HEK293 (cell line): ENCODE measurements around the gene HIP1.
"Not testable (repeated sequence)": the region's sequence is repeated elsewhere in the genome, so short reads cannot be mapped to it uniquely, and the experiment has no call there.

Source experiments
- CTCF ChIA-PET: fragments of 350-600 bp; formaldehyde crosslinking; extraction: SDS; loops from one replicate; lab custom pipeline; 2021; ENCODE audit warnings: antibody characterized with exemption; lab: Yijun Ruan, JAX
- POLR2A ChIA-PET: fragments of 300-600 bp; formaldehyde crosslinking; extraction: SDS; loops from one replicate; lab custom pipeline; 2020; ENCODE audit warnings: antibody characterized with exemption, inconsistent platforms; lab: Yijun Ruan, JAX
- H3K27ac ChIP-seq: fragments of 200-500 bp; sonication (Bioruptor generic); 2 replicates; pipeline ENCODE4 v1.5.1; 2014; ENCODE audit warnings: low read depth, low read length, control low read depth, inconsistent platforms; ENCODE audit errors: extremely low read depth
- H3K36me3 ChIP-seq, 2 experiments: fragments of 200-500 bp in 1 of 2; sonication (Bioruptor generic) in 1 of 2; 1 replicate in 1 of 2; 2 replicates in 1 of 2; pipeline ENCODE4 v1.5.1; 2014 to 2017; ENCODE audit warnings: inconsistent platforms in 2 of 2, low read length in 2 of 2; ENCODE audit not compliant: control insufficient read depth in 2 of 2, insufficient read depth in 1 of 2
- H3K4me1 ChIP-seq: fragments of 200-500 bp; sonication (Bioruptor generic); 2 replicates; pipeline ENCODE4 v1.5.1; 2014; ENCODE audit warnings: mild to moderate bottlenecking, low read length, inconsistent platforms; ENCODE audit not compliant: control insufficient read depth, insufficient read depth
- H3K4me3 ChIP-seq: 2 replicates; pipeline ENCODE4 v1.5.1; 2011; ENCODE audit warnings: low read depth, mild to moderate bottlenecking, control low read depth, low read length, moderate library complexity
- H3K9me3 ChIP-seq: fragments of 200-500 bp; sonication (Bioruptor generic); 2 replicates; pipeline ENCODE4 v1.5.1; 2014; ENCODE audit warnings: low read depth, low read length, inconsistent platforms; ENCODE audit not compliant: control insufficient read depth, insufficient read depth
- ELK4 ChIP-seq: IDR thresholded peaks from 2 replicates; pipeline ENCODE4 v1.6.1; 2011; ENCODE audit warnings: mild to moderate bottlenecking, low read depth, low read length, borderline replicate concordance
- FEZF1 ChIP-seq: fragments of 450-650 bp; formaldehyde crosslinking; IDR thresholded peaks from 2 replicates; pipeline ENCODE4 v1.5.1; 2016; ENCODE audit warnings: missing biosample characterization, missing genetic modification characterization
- OVOL3 ChIP-seq: fragments of 450-650 bp; formaldehyde crosslinking; IDR thresholded peaks from 2 replicates; pipeline ENCODE4 v1.5.1; 2016; ENCODE audit warnings: missing biosample characterization, missing genetic modification characterization
- TCF7L2 ChIP-seq: IDR thresholded peaks from 2 replicates; pipeline ENCODE4 v1.6.1; 2011; ENCODE audit warnings: low read depth, mild to moderate bottlenecking, inconsistent platforms, low read length, moderate library complexity, borderline replicate concordance
- ZNF114 ChIP-seq: fragments of 450-650 bp; formaldehyde crosslinking; IDR thresholded peaks from 2 replicates; pipeline ENCODE4 v1.5.0; 2017; ENCODE audit warnings: missing biosample characterization, missing genetic modification characterization
- ZNF174 ChIP-seq: fragments of 450-650 bp; formaldehyde crosslinking; IDR thresholded peaks from 2 replicates; pipeline ENCODE4 v1.5.0; 2017; ENCODE audit warnings: missing biosample characterization, mild to moderate bottlenecking, missing genetic modification characterization
- ZNF2 ChIP-seq: fragments of 450-650 bp; formaldehyde crosslinking; IDR thresholded peaks from 2 replicates; pipeline ENCODE4 v1.5.1; 2016; ENCODE audit warnings: missing biosample characterization, missing genetic modification characterization
- ZNF214 ChIP-seq: fragments of 450-650 bp; formaldehyde crosslinking; IDR thresholded peaks from 2 replicates; pipeline ENCODE4 v1.5.1; 2017; ENCODE audit warnings: missing biosample characterization, mild to moderate bottlenecking, missing genetic modification characterization, borderline replicate concordance
- ZNF23 ChIP-seq: fragments of 450-650 bp; formaldehyde crosslinking; IDR thresholded peaks from 2 replicates; pipeline ENCODE4 v1.5.1; 2016; ENCODE audit warnings: missing biosample characterization, missing genetic modification characterization, borderline replicate concordance
- ZNF324 ChIP-seq: fragments of 450-650 bp; formaldehyde crosslinking; IDR thresholded peaks from 2 replicates; pipeline ENCODE4 v1.5.1; 2016; ENCODE audit warnings: missing biosample characterization, missing genetic modification characterization
- ZNF335 ChIP-seq: fragments of 450-650 bp; formaldehyde crosslinking; conservative IDR thresholded peaks from 2 replicates; pipeline ENCODE4 v1.5.1; 2016; ENCODE audit warnings: missing biosample characterization, missing genetic modification characterization
- ZNF416 ChIP-seq: fragments of 450-650 bp; formaldehyde crosslinking; IDR thresholded peaks from 2 replicates; pipeline ENCODE4 v1.5.1; 2016; ENCODE audit warnings: missing biosample characterization, missing genetic modification characterization
- ZNF544 ChIP-seq: fragments of 450-650 bp; formaldehyde crosslinking; IDR thresholded peaks from 2 replicates; pipeline ENCODE4 v1.5.0; 2017; ENCODE audit warnings: missing biosample characterization, missing genetic modification characterization
- ZNF549 ChIP-seq: fragments of 450-650 bp; IDR thresholded peaks from 2 replicates; pipeline ENCODE4 v1.5.1; 2018; ENCODE audit warnings: missing biosample characterization, missing genetic modification characterization, mild to moderate bottlenecking, inconsistent platforms, moderate library complexity
- ZNF561 ChIP-seq: fragments of 450-650 bp; IDR thresholded peaks from 2 replicates; pipeline ENCODE4 v1.5.1; 2018; ENCODE audit warnings: missing biosample characterization, missing genetic modification characterization, borderline replicate concordance
- ZNF585B ChIP-seq: fragments of 450-650 bp; formaldehyde crosslinking; IDR thresholded peaks from 2 replicates; pipeline ENCODE4 v1.5.1; 2016; ENCODE audit warnings: missing biosample characterization, missing genetic modification characterization
- ZNF629 ChIP-seq: fragments of 450-650 bp; formaldehyde crosslinking; IDR thresholded peaks from 2 replicates; pipeline ENCODE4 v1.5.1; 2017; ENCODE audit warnings: missing biosample characterization, missing genetic modification characterization
- ZNF660 ChIP-seq: fragments of 450-650 bp; IDR thresholded peaks from 2 replicates; pipeline ENCODE4 v1.5.1; 2018; ENCODE audit warnings: missing biosample characterization, mild to moderate bottlenecking, missing genetic modification characterization
- ZNF664 ChIP-seq: fragments of 450-650 bp; formaldehyde crosslinking; IDR thresholded peaks from 2 replicates; pipeline ENCODE4 v1.5.1; 2016; ENCODE audit warnings: missing biosample characterization, missing genetic modification characterization
- ZNF677 ChIP-seq: fragments of 450-650 bp; IDR thresholded peaks from 2 replicates; pipeline ENCODE4 v1.5.0; 2018; ENCODE audit warnings: missing biosample characterization, mild to moderate bottlenecking, missing genetic modification characterization, moderate library complexity
- ZNF747 ChIP-seq: fragments of 450-650 bp; formaldehyde crosslinking; IDR thresholded peaks from 2 replicates; pipeline ENCODE4 v1.5.1; 2016; ENCODE audit warnings: missing biosample characterization, missing genetic modification characterization
- ZNF776 ChIP-seq: fragments of 450-650 bp; formaldehyde crosslinking; IDR thresholded peaks from 2 replicates; pipeline ENCODE4 v1.5.0; 2017; ENCODE audit warnings: missing biosample characterization, missing genetic modification characterization, borderline replicate concordance
- TF ChIP-seq, protein P1 (sequence below): fragments of 450-650 bp; formaldehyde crosslinking; IDR thresholded peaks from 2 replicates; pipeline ENCODE4 v1.5.1; 2017; ENCODE audit warnings: missing biosample characterization, mild to moderate bottlenecking, missing genetic modification characterization, moderate library complexity
- TF ChIP-seq, protein P2 (sequence below): fragments of 450-650 bp; formaldehyde crosslinking; IDR thresholded peaks from 2 replicates; pipeline ENCODE4 v1.5.1; 2016; ENCODE audit warnings: missing biosample characterization, missing genetic modification characterization

The HIP1 gene

GRCh38 chr7:75572396-75572795 is 166.3 kb downstream of the HIP1 start:
- Histone ChIP-seq H3K36me3 (peaks cover 10 to 15% of the 10 kb centered on the region in 2 experiments; a peak in 2 of 3 replicates), H3K9me3 (no peaks in the 10 kb centered on the region), H3K4me1 (no peaks in the 10 kb centered on the region), H3K4me3 (no peak overlapping the region), H3K27ac (no peak overlapping the region)
- TF ChIP-seq ZNF416 (no peak), ZNF629 (tag by site-specific recombination) (no peak), ZNF114 (tag by site-specific recombination) (no peak), ZNF561 (tag by site-specific recombination) (no peak), ZNF776 (tag by site-specific recombination) (no peak), ZNF544 (tag by site-specific recombination) (no peak), ZNF664 (tag by site-specific recombination) (no peak), FEZF1 (tag by site-specific recombination) (no peak), ZNF324 (tag by site-specific recombination) (no peak), ZNF747 (tag by site-specific recombination) (no peak), ELK4 (no peak)
- TF ChIP-seq, protein P1, sequence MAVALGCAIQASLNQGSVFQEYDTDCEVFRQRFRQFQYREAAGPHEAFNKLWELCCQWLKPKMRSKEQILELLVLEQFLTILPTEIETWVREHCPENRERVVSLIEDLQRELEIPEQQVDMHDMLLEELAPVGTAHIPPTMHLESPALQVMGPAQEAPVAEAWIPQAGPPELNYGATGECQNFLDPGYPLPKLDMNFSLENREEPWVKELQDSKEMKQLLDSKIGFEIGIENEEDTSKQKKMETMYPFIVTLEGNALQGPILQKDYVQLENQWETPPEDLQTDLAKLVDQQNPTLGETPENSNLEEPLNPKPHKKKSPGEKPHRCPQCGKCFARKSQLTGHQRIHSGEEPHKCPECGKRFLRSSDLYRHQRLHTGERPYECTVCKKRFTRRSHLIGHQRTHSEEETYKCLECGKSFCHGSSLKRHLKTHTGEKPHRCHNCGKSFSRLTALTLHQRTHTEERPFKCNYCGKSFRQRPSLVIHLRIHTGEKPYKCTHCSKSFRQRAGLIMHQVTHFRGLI (tag by site-specific recombination) = no peak
- TF ChIP-seq, protein P2, sequence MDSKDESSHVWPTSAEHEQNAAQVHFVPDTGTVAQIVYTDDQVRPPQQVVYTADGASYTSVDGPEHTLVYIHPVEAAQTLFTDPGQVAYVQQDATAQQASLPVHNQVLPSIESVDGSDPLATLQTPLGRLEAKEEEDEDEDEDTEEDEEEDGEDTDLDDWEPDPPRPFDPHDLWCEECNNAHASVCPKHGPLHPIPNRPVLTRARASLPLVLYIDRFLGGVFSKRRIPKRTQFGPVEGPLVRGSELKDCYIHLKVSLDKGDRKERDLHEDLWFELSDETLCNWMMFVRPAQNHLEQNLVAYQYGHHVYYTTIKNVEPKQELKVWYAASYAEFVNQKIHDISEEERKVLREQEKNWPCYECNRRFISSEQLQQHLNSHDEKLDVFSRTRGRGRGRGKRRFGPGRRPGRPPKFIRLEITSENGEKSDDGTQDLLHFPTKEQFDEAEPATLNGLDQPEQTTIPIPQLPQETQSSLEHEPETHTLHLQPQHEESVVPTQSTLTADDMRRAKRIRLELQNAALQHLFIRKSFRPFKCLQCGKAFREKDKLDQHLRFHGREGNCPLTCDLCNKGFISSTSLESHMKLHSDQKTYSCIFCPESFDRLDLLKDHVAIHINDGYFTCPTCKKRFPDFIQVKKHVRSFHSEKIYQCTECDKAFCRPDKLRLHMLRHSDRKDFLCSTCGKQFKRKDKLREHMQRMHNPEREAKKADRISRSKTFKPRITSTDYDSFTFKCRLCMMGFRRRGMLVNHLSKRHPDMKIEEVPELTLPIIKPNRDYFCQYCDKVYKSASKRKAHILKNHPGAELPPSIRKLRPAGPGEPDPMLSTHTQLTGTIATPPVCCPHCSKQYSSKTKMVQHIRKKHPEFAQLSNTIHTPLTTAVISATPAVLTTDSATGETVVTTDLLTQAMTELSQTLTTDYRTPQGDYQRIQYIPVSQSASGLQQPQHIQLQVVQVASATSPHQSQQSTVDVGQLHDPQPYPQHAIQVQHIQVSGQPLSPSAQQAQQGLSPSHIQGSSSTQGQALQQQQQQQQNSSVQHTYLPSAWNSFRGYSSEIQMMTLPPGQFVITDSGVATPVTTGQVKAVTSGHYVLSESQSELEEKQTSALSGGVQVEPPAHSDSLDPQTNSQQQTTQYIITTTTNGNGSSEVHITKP (tag by site-specific recombination) = no peak
- ChIA-PET POLR2A (no interaction called here), CTCF (no interaction called here)

GRCh38 chr7:75571209-75571608 is 167.5 kb downstream of the HIP1 start:
- no peak for TF ChIP-seq ZNF23 (tag by site-specific recombination)
- TF ChIP-seq ZNF549 (tag by site-specific recombination) = no peak
- no peak for TF ChIP-seq ZNF2
- no peak for TF ChIP-seq ZNF585B (tag by site-specific recombination)
- no peak for TF ChIP-seq ZNF214
- no peak for TF ChIP-seq ZNF677 (tag by site-specific recombination)
- no peak for TF ChIP-seq ZNF335 (tag by site-specific recombination)
- TF ChIP-seq ZNF660 (tag by site-specific recombination) = no peak
- no peak for TF ChIP-seq TCF7L2
- TF ChIP-seq OVOL3 (tag by site-specific recombination) = no peak
- no peak for TF ChIP-seq ZNF174 (tag by site-specific recombination)
- ChIA-PET CTCF (no interaction called here), POLR2A (no interaction called here)
- peaks cover 11 to 15% of the 10 kb centered on the region in 2 experiments; a peak in 2 of 3 replicates for H3K36me3 ChIP-seq
- H3K27ac ChIP-seq = no peak overlapping the region
- no peaks in the 10 kb centered on the region for H3K4me1 ChIP-seq
- H3K9me3 ChIP-seq = no peaks in the 10 kb centered on the region
- no peak overlapping the region for H3K4me3 ChIP-seq

DNA sequence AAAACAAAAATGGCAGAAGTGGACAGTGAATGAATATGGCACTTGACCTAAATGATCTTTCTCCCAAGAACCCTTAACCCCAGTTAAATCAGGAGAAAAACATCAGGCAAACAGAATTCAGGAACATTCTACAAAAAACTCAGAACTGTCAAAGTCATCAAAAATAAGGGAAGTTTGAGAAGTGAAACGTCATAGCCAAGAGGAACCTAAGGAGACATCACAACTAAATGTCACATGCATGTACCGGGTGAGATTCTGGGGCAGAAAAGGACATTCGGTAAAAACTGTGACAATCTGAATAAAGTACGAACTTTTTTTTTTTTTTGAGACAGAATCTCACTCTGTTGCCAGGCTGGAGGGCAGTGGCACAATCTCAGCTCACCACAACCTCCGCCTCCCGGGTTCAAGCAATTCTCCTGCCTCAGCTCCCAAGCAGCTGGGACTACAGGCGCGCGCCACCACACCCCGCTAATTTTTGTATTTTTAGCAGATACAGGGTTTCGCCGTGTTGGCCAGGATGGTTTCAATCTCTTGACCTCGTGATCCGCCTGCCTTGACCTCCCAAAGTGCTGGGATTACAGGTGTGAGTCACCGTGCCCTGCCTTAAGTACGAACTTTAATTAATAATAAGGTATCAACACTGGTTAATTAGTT is 169.0 kb downstream of the HIP1 start:
- H3K27ac ChIP-seq, H3K4me3 ChIP-seq, POLR2A ChIA-PET, H3K4me1 ChIP-seq, H3K9me3 ChIP-seq: not testable (repeated sequence)
- peaks cover 11 to 15% of the 10 kb centered on the region in 2 experiments; a peak in 2 of 3 replicates for H3K36me3 ChIP-seq
- CTCF ChIA-PET = interaction anchor here (0.6 kb wide), 1 partner anchor 94 kb away, joined by 5 read pairs; no protein-coding TSS in a partner anchor
